ENCODE results near the gene C4orf51.

C4orf51 gene

GRCh38 chr4:145773581-145774234 lies 93.8 kb downstream of the C4orf51 start:
- Histone ChIP-seq H3K27me3 (ENCODE audit: insufficient read depth, low read length, poor library complexity, severe bottlenecking) (no peaks in the 10 kb centered on the region), H3F3A (ENCODE audit: low read depth) (no peaks in the 10 kb centered on the region), H3K9ac (ENCODE audit: low read depth, low read length, poor library complexity, severe bottlenecking) (no peak overlapping the region), H3K79me2 (ENCODE audit: insufficient read depth, low read length) (no peaks in the 10 kb centered on the region), H3K9me3 (ENCODE audit: insufficient read depth, low read depth, low read length) (no peaks in the 10 kb centered on the region), H3K4me2 (ENCODE audit: low read depth, low read length, poor library complexity, severe bottlenecking) (no peak overlapping the region), H3K9me2 (replicated peaks; ENCODE audit: low read depth, low read length) (no peaks in the 10 kb centered on the region), H3K4me3 (ENCODE audit: low read length, poor library complexity, severe bottlenecking) (no peak overlapping the region), H2AFZ (ENCODE audit: low read length) (no peak overlapping the region), H3K4me1 (ENCODE audit: insufficient read depth, low read length, poor library complexity, severe bottlenecking) (no peaks in the 10 kb centered on the region), H4K20me1 (ENCODE audit: insufficient read depth, low read length, poor library complexity, severe bottlenecking) (no peaks in the 10 kb centered on the region), H3K36me3 (ENCODE audit: insufficient read depth, low read length) (peaks cover 85% of the 10 kb centered on the region)
- TF ChIP-seq, protein P1, sequence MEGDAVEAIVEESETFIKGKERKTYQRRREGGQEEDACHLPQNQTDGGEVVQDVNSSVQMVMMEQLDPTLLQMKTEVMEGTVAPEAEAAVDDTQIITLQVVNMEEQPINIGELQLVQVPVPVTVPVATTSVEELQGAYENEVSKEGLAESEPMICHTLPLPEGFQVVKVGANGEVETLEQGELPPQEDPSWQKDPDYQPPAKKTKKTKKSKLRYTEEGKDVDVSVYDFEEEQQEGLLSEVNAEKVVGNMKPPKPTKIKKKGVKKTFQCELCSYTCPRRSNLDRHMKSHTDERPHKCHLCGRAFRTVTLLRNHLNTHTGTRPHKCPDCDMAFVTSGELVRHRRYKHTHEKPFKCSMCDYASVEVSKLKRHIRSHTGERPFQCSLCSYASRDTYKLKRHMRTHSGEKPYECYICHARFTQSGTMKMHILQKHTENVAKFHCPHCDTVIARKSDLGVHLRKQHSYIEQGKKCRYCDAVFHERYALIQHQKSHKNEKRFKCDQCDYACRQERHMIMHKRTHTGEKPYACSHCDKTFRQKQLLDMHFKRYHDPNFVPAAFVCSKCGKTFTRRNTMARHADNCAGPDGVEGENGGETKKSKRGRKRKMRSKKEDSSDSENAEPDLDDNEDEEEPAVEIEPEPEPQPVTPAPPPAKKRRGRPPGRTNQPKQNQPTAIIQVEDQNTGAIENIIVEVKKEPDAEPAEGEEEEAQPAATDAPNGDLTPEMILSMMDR (conservative IDR thresholded peaks at IDR 0.05; ENCODE audit: low read length), result no peak
- TF ChIP-seq EZH2phosphoT487 (IDR thresholded peaks at IDR 0.05; ENCODE audit: borderline replicate concordance), result no peak

DNA sequence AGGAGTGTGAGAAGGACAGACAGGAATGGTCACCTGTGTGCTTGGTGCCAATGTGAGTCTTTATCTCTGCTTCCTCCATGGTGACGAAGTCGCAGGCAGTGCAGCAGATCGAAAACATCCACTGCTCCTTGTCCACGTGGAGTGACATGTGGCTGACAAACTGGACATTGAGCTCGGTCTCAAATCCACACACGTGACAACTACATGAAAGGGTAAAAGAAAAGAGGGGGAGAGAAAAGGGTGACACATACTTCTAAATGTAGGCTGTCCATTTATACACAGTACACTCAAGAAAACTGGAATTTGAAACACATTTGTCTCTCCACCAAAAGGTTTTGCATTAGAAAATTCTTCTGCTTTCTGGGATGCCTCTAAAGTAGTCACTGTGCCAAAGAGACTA lies 94.5 kb downstream of the C4orf51 start:
- H3K9me2 ChIP-seq (replicated peaks; ENCODE audit: low read depth, low read length), result no peaks in the 10 kb centered on the region
- H3K4me2 ChIP-seq (ENCODE audit: low read depth, low read length, poor library complexity, severe bottlenecking), result no peak overlapping the region
- no peaks in the 10 kb centered on the region for H3F3A ChIP-seq (ENCODE audit: low read depth)
- no peak overlapping the region for H2AFZ ChIP-seq (ENCODE audit: low read length)
- no peaks in the 10 kb centered on the region for H3K79me2 ChIP-seq (ENCODE audit: insufficient read depth, low read length)
- TF ChIP-seq EZH2phosphoT487 (IDR thresholded peaks at IDR 0.05; ENCODE audit: borderline replicate concordance), result no peak
- TF ChIP-seq, protein P1 (conservative IDR thresholded peaks at IDR 0.05; ENCODE audit: low read length), result no peak
- no peak overlapping the region for H3K9ac ChIP-seq (ENCODE audit: low read depth, low read length, poor library complexity, severe bottlenecking)
- no peaks in the 10 kb centered on the region for H3K27me3 ChIP-seq (ENCODE audit: insufficient read depth, low read length, poor library complexity, severe bottlenecking)
- H3K9me3 ChIP-seq (ENCODE audit: insufficient read depth, low read depth, low read length), result no peaks in the 10 kb centered on the region
- peaks cover 86% of the 10 kb centered on the region for H3K36me3 ChIP-seq (ENCODE audit: insufficient read depth, low read length)
- H3K4me3 ChIP-seq (ENCODE audit: low read length, poor library complexity, severe bottlenecking), result no peak overlapping the region
- no peaks in the 10 kb centered on the region for H4K20me1 ChIP-seq (ENCODE audit: insufficient read depth, low read length, poor library complexity, severe bottlenecking)
- no peaks in the 10 kb centered on the region for H3K4me1 ChIP-seq (ENCODE audit: insufficient read depth, low read length, poor library complexity, severe bottlenecking)

GRCh38 chr4:145775406-145775805 lies 95.5 kb downstream of the C4orf51 start:
- Histone ChIP-seq H3K9me3 (ENCODE audit: insufficient read depth, low read depth, low read length) (no peaks in the 10 kb centered on the region), H3K36me3 (ENCODE audit: insufficient read depth, low read length) (peaks cover 89% of the 10 kb centered on the region), H3K4me1 (ENCODE audit: insufficient read depth, low read length, poor library complexity, severe bottlenecking) (no peaks in the 10 kb centered on the region), H3K4me3 (ENCODE audit: low read length, poor library complexity, severe bottlenecking) (no peak overlapping the region), H3K27me3 (ENCODE audit: insufficient read depth, low read length, poor library complexity, severe bottlenecking) (no peaks in the 10 kb centered on the region), H3K9ac (ENCODE audit: low read depth, low read length, poor library complexity, severe bottlenecking) (no peak overlapping the region), H3K4me2 (ENCODE audit: low read depth, low read length, poor library complexity, severe bottlenecking) (no peak overlapping the region), H2AFZ (ENCODE audit: low read length) (no peak overlapping the region), H3K79me2 (ENCODE audit: insufficient read depth, low read length) (no peaks in the 10 kb centered on the region), H3F3A (ENCODE audit: low read depth) (no peaks in the 10 kb centered on the region), H4K20me1 (ENCODE audit: insufficient read depth, low read length, poor library complexity, severe bottlenecking) (no peaks in the 10 kb centered on the region), H3K9me2 (replicated peaks; ENCODE audit: low read depth, low read length) (no peaks in the 10 kb centered on the region)
- no peak for TF ChIP-seq EZH2phosphoT487 (IDR thresholded peaks at IDR 0.05; ENCODE audit: borderline replicate concordance)
- TF ChIP-seq, protein P1 (conservative IDR thresholded peaks at IDR 0.05; ENCODE audit: low read length), result peak; percentile 16; the same call in 1 of the 2 replicates
